ENCODE data around the gene TELO2. TPM values are rescaled to one million over a fixed set of nuclear protein-coding genes. Genes with fewer than 3 reads are reported as not detected.

The TELO2 gene
- total RNA-seq, 1 experiment from 2014 or later = 85.4 TPM

DNA sequence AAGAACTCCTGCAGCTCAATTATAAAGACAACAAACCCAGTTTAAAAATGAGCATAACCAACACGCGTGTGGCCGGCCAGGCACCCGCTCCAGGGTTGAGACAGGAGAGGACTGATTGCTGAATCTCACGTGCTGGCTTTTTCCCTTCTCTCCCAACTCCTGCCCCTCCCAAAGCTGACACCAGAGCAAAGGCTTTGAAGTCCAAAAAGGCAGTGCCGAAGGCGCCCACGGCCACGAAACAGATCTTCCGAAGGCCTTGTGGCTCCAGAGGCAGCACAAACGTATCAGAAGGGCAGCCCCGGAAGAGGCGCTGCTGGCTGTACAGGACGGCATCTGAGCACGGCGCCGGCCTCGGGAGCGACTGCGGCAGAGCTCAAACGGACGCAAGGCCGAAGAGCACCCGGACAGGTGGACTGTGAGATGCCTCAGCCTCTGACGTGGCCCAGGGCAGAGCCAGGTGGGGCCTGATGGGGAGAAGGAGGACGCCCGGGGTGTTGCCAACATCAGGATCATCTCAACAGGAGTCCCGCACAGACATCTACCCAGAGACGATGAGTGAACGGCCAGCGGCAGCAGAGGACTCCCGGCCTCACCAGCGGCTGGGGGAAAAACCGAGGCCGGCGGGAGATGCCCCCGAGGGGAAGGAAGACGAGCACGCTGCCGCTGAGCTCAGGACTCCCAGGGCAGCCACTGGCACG, 28.8 kb upstream of the TELO2 start:
- no peaks in the 10 kb centered on the region for H3K36me3 Mint-ChIP-seq (ENCODE audit: insufficient read depth, unreplicated experiment)
- no peak overlapping the region for H3K27ac Mint-ChIP-seq (ENCODE audit: unreplicated experiment)
- no TSS peak for BruUV-seq (replicated peaks)
- no peak for DNase-seq
- TF ChIP-seq CTCF (IDR thresholded peaks at IDR 0.05; ENCODE audit: unreplicated experiment) = no peak
- H3K4me3 Mint-ChIP-seq (ENCODE audit: low read depth, unreplicated experiment) = no peak overlapping the region
- H3K9me3 Mint-ChIP-seq (ENCODE audit: low read depth, unreplicated experiment) = no peaks in the 10 kb centered on the region
- H3K27me3 Mint-ChIP-seq (ENCODE audit: unreplicated experiment) = no peaks in the 10 kb centered on the region
- intact Hi-C loops (cut with micrococcal nuclease; ENCODE audit: unreplicated experiment) = no loop called here
- no peaks in the 10 kb centered on the region for H3K4me1 Mint-ChIP-seq (ENCODE audit: low read depth, unreplicated experiment)
- CTCF ChIA-PET = interaction anchor here (0.7 kb wide), 1 partner anchor 27 kb away, joined by 3 read pairs; no protein-coding TSS in a partner anchor

DNA sequence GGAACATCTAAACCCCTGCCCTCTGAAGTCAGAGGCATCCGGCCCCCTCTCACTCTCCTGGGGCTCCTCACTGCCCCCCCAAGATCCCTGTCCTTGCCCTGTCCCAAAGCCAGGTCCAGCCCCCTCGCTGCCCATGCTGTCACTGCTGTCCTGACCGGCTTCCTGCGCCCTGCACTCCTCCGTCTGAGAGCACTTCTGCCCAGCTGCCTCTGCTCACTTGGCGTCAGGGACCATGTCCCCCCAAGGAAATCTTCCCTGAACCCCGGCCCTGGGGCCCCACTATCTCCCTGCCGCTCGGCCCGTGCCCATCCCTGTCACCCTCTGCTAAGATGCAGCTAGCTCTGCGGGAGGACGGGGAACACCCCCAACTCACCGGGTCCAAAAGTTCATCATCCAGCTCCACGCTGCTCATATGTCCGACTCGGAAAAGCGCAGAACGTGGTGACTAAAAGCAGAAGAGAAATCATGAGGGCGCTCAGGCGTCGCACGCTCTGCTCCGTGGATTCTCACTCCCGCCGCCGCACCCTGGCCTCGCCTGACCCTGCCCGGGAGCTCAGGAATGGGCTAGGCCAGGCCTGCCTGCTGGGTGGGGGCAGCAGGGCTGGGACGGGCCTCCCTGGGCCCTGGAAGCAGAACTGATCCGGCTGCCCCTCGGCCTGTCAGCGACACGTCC, 28.1 kb upstream of the TELO2 start:
- no peaks in the 10 kb centered on the region for H3K9me3 Mint-ChIP-seq (ENCODE audit: low read depth, unreplicated experiment)
- no peak overlapping the region for H3K27ac Mint-ChIP-seq (ENCODE audit: unreplicated experiment)
- no peak overlapping the region for H3K4me3 Mint-ChIP-seq (ENCODE audit: low read depth, unreplicated experiment)
- no peaks in the 10 kb centered on the region for H3K27me3 Mint-ChIP-seq (ENCODE audit: unreplicated experiment)
- intact Hi-C loops (cut with micrococcal nuclease; ENCODE audit: unreplicated experiment) = no loop called here
- no peaks in the 10 kb centered on the region for H3K36me3 Mint-ChIP-seq (ENCODE audit: insufficient read depth, unreplicated experiment)
- H3K4me1 Mint-ChIP-seq (ENCODE audit: low read depth, unreplicated experiment) = peaks cover 3% of the 10 kb centered on the region
- BruUV-seq (replicated peaks) = no TSS peak
- CTCF ChIA-PET = no interaction called here
- no peak for DNase-seq
- TF ChIP-seq CTCF (IDR thresholded peaks at IDR 0.05; ENCODE audit: unreplicated experiment) = no peak

DNA sequence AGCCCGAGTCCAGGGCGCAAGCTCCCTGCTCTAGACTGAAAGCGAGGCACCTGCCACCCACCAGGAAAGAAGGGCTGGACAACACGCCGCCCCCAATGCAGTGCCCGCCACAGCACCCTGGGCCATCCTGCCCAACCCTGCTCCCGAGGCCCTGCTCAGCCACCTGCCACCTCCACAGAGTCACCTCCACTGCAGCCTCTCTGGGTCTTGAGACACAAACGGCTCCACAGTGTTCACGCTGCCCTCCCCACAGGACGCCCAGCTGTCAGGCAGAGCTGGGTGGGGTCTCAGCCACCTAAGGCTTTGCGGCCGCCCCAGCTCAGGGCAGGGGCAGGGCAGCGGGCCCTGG, 27.6 kb upstream of the TELO2 start:
- no peaks in the 10 kb centered on the region for H3K9me3 Mint-ChIP-seq (ENCODE audit: low read depth, unreplicated experiment)
- intact Hi-C loops (cut with micrococcal nuclease; ENCODE audit: unreplicated experiment) = no loop called here
- H3K36me3 Mint-ChIP-seq (ENCODE audit: insufficient read depth, unreplicated experiment) = no peaks in the 10 kb centered on the region
- CTCF ChIA-PET = no interaction called here
- BruUV-seq (replicated peaks) = no TSS peak
- DNase-seq = no peak
- no peak overlapping the region for H3K27ac Mint-ChIP-seq (ENCODE audit: unreplicated experiment)
- no peak overlapping the region for H3K4me3 Mint-ChIP-seq (ENCODE audit: low read depth, unreplicated experiment)
- H3K27me3 Mint-ChIP-seq (ENCODE audit: unreplicated experiment) = no peaks in the 10 kb centered on the region
- H3K4me1 Mint-ChIP-seq (ENCODE audit: low read depth, unreplicated experiment) = peaks cover 9% of the 10 kb centered on the region
- TF ChIP-seq CTCF (IDR thresholded peaks at IDR 0.05; ENCODE audit: unreplicated experiment) = no peak

DNA sequence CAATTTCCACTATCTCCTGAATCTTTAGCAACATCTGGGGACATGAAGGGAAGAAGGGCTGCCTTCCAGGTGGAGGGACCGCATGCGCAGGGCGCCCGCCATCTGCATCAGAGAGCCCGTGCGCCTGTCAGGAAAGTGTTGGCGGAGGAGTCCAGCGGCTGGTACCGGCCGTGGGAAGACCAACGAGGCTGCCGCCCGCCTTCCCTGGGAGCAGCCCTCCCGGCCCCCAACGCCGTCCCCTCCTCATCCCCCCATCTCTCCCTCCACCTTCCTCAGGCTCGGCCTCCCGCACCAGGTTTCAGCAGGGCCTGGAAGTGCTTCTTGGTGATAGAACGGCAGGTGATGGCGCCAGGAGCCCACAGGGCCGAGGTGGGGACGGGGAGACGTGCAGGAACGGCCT, 27.1 kb upstream of the TELO2 start:
- Mint-ChIP-seq H3K27ac (ENCODE audit: unreplicated experiment) (no peak overlapping the region), H3K4me3 (ENCODE audit: low read depth, unreplicated experiment) (no peak overlapping the region), H3K4me1 (ENCODE audit: low read depth, unreplicated experiment) (peaks cover 14% of the 10 kb centered on the region), H3K36me3 (ENCODE audit: insufficient read depth, unreplicated experiment) (no peaks in the 10 kb centered on the region), H3K27me3 (ENCODE audit: unreplicated experiment) (no peaks in the 10 kb centered on the region), H3K9me3 (ENCODE audit: low read depth, unreplicated experiment) (no peaks in the 10 kb centered on the region)
- BruUV-seq (replicated peaks) = no TSS peak
- no peak for TF ChIP-seq CTCF (IDR thresholded peaks at IDR 0.05; ENCODE audit: unreplicated experiment)
- CTCF ChIA-PET = no interaction called here
- intact Hi-C loops (cut with micrococcal nuclease; ENCODE audit: unreplicated experiment) = no loop called here
- DNase-seq = no peak
